ENCODE measurements around the gene DDX41. TPM values are rescaled to one million over a fixed set of nuclear protein-coding genes. Genes with fewer than 3 reads are reported as not detected.

DDX41 gene
- total RNA-seq, 4 donors from 2014 or later, result 64.5 to 80.8 (median 68.5) TPM

DNA sequence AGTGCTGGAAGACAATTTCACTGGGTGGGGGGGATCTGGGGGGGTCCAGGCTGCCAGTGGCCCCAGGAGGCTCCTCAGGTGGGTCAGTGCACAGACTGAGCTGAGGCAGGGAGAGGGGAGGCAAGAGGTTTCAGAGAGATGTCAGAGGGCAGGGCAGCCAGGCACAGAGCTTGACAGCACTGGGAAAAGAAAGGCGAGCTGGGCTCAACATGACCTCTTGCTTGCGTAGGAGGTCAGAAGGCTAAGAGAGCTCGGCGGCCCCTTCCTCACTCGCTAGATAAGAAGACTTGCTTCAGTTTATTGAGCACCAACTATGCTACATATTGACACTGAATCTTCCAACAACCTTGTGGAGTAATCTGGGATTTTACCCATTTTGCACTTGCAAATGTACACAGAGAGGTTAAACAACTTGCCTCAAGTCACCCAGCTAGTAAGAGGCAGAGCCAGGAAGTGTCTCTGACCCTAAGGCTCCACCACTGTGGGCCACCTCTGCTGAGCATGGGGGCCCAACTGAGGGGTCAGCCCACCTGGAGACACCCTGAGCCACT is 22.9 kb downstream of the DDX41 start:
- TF ChIP-seq EP300 (IDR thresholded peaks at IDR 0.05), result no peak
- TF ChIP-seq CTCF (IDR thresholded peaks at IDR 0.05), result no peak
- no peak for TF ChIP-seq POLR2A (IDR thresholded peaks at IDR 0.05)
- no peak for TF ChIP-seq POLR2AphosphoS5 (IDR thresholded peaks at IDR 0.05)
- H3K4me3 ChIP-seq, result peak overlapping the region in 1 of 2 donors; percentile 97
- WGBS, 2 donors (ENCODE audit: low coverage in 1 of 2), result 27 to 43% methylated on average over 2 to 3 of the region's 5 CpGs
- H3K36me3 ChIP-seq, result peaks cover 0 to 41% of the 10 kb centered on the region in 2 donors
- peaks cover 5 to 91% (median 75%) of the 10 kb centered on the region in 3 donors for H3K4me1 ChIP-seq
- no peaks in the 10 kb centered on the region for H3K9me3 ChIP-seq
- ATAC-seq, result no peak
- H3K27ac ChIP-seq, result peak overlapping the region; percentile 96 to 99 (median 99)
- H3K27me3 ChIP-seq, result no peaks in the 10 kb centered on the region

DNA sequence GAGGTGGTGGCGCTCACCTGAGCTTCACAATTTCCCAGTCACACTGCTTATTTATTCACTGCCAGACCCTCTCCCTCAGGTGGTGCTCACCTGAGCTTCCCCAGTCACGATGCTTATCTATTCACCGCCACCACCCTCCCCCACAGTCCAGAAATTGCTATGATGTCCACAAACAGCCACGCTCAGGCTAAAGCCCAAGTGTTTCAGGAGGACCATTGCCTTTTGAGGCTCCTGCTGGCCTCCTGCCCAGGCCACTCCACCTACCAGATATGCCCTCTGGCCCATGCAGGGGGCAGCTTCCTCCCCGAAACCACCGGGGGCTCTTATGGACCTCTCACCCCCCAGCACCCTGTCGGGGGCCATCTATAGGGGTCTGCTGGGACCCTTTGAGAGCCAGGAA is 23.9 kb downstream of the DDX41 start:
- Histone ChIP-seq H3K4me1 (peaks cover 5 to 91% (median 70%) of the 10 kb centered on the region in 3 donors), H3K36me3 (peaks cover 0 to 52% of the 10 kb centered on the region in 2 donors), H3K27ac (peak overlapping the region; percentile 96 to 99 (median 99)), H3K4me3 (peak overlapping the region in 1 of 2 donors; percentile 97), H3K9me3 (no peaks in the 10 kb centered on the region), H3K27me3 (no peaks in the 10 kb centered on the region)
- TF ChIP-seq CTCF (IDR thresholded peaks at IDR 0.05) (no peak), POLR2AphosphoS5 (IDR thresholded peaks at IDR 0.05) (peak; percentile 2), EP300 (IDR thresholded peaks at IDR 0.05) (no peak), POLR2A (IDR thresholded peaks at IDR 0.05) (no peak)
- ATAC-seq, result no peak
- 84% methylated on average over 3 of the region's 7 CpGs; no CpG with 5 or more reads in 1 of the 2 donors for WGBS, 2 donors (ENCODE audit: low coverage in 1 of 2)

- WGBS, 2 donors (ENCODE audit: low coverage in 1 of 2), result 50% methylated on average over 13 of the region's 54 CpGs; no CpG with 5 or more reads in 1 of the 2 donors
- peak overlapping the region in 1 of 2 donors; percentile 97 for H3K4me3 ChIP-seq
- no peak for ATAC-seq
- H3K36me3 ChIP-seq, result peaks cover 0 to 58% of the 10 kb centered on the region in 2 donors
- H3K27me3 ChIP-seq, result no peaks in the 10 kb centered on the region
- peaks cover 5 to 96% (median 69%) of the 10 kb centered on the region in 3 donors for H3K4me1 ChIP-seq
- no peaks in the 10 kb centered on the region for H3K9me3 ChIP-seq
- H3K27ac ChIP-seq, result peak overlapping the region; percentile 96 to 99 (median 99)
- TF ChIP-seq POLR2A (IDR thresholded peaks at IDR 0.05) (no peak), POLR2AphosphoS5 (IDR thresholded peaks at IDR 0.05) (peak; percentile 4)
These were observed 24.6 kb downstream of the DDX41 start for GRCh38 chr5:177491983-177492746.

- peaks cover 5 to 98% (median 69%) of the 10 kb centered on the region in 3 donors for H3K4me1 ChIP-seq
- H3K4me3 ChIP-seq, result peak overlapping the region in 1 of 2 donors; percentile 97
- H3K36me3 ChIP-seq, result peaks cover 0 to 63% of the 10 kb centered on the region in 2 donors
- peak; percentile 29 for ATAC-seq
- no peaks in the 10 kb centered on the region for H3K9me3 ChIP-seq
- TF ChIP-seq CTCF (IDR thresholded peaks at IDR 0.05) (peak in 3 of 4 experiments; percentile 92 to 97 (median 95)), POLR2AphosphoS5 (IDR thresholded peaks at IDR 0.05) (no peak), EP300 (IDR thresholded peaks at IDR 0.05) (no peak), POLR2A (IDR thresholded peaks at IDR 0.05) (no peak)
- H3K27ac ChIP-seq, result peak overlapping the region; percentile 96 to 99 (median 99)
- 19 to 61% methylated on average over 8 to 12 of the region's 43 CpGs for WGBS, 2 donors (ENCODE audit: low coverage in 1 of 2)
- no peaks in the 10 kb centered on the region for H3K27me3 ChIP-seq
These were observed 25.3 kb downstream of the DDX41 start for GRCh38 chr5:177491429-177491945.

GRCh38 chr5:177490992-177491391 is 25.8 kb downstream of the DDX41 start:
- Histone ChIP-seq H3K4me3 (no peak overlapping the region), H3K9me3 (no peaks in the 10 kb centered on the region), H3K27me3 (no peaks in the 10 kb centered on the region), H3K36me3 (peaks cover 0 to 68% of the 10 kb centered on the region in 2 donors), H3K4me1 (peaks cover 5 to 98% (median 65%) of the 10 kb centered on the region in 3 donors), H3K27ac (peak overlapping the region; percentile 96 to 99 (median 99))
- TF ChIP-seq EP300 (IDR thresholded peaks at IDR 0.05), result no peak
- no peak for TF ChIP-seq POLR2AphosphoS5 (IDR thresholded peaks at IDR 0.05)
- TF ChIP-seq POLR2A (IDR thresholded peaks at IDR 0.05), result no peak
- no peak for TF ChIP-seq CTCF (IDR thresholded peaks at IDR 0.05)
- 64% methylated on average over 10 of the region's 16 CpGs; no CpG with 5 or more reads in 1 of the 2 donors for WGBS, 2 donors (ENCODE audit: low coverage in 1 of 2)
- no peak for ATAC-seq

Measured in gastroesophageal sphincter (tissue), 4 donors.